Breast epithelium (tissue), 3 donors: ENCODE results near the gene CCDC85B.

Experiments
- POLR2A ChIP-seq: fragments of 450-650 bp; IDR thresholded peaks from one replicate; pipeline ENCODE4 v1.6.1; 2016; ENCODE audit warnings: antibody characterized with exemption, mild to moderate bottlenecking, moderate library complexity
- POLR2AphosphoS5 ChIP-seq, 3 donors: sonication (generic); formaldehyde crosslinking; IDR thresholded peaks; one replicate each; pipeline ENCODE4 v1.6.1; 2017; ENCODE audit warnings: antibody characterized with exemption in 3 of 3
- TF ChIP-seq, protein P1 (sequence below), 3 donors: fragments of 450-650 bp; IDR thresholded peaks; one replicate each; pipeline ENCODE4 v1.5.1; 2016 to 2017; ENCODE audit warnings: antibody characterized with exemption in 3 of 3, mild to moderate bottlenecking in 3 of 3, moderate library complexity in 3 of 3

GRCh38 chr11:65868076-65868667 is 22.3 kb upstream of the CCDC85B start:
- TF ChIP-seq POLR2A (no peak), POLR2AphosphoS5 (IDR thresholded peaks at IDR 0.05) (no peak)
- TF ChIP-seq, protein P1, sequence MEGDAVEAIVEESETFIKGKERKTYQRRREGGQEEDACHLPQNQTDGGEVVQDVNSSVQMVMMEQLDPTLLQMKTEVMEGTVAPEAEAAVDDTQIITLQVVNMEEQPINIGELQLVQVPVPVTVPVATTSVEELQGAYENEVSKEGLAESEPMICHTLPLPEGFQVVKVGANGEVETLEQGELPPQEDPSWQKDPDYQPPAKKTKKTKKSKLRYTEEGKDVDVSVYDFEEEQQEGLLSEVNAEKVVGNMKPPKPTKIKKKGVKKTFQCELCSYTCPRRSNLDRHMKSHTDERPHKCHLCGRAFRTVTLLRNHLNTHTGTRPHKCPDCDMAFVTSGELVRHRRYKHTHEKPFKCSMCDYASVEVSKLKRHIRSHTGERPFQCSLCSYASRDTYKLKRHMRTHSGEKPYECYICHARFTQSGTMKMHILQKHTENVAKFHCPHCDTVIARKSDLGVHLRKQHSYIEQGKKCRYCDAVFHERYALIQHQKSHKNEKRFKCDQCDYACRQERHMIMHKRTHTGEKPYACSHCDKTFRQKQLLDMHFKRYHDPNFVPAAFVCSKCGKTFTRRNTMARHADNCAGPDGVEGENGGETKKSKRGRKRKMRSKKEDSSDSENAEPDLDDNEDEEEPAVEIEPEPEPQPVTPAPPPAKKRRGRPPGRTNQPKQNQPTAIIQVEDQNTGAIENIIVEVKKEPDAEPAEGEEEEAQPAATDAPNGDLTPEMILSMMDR (IDR thresholded peaks at IDR 0.05), result no peak
